Ovary (tissue), 3 donors: ENCODE data around the gene CC2D2A.
A peak's percentile ranks its signal among the peaks of the same experiment; 100 is the strongest.

Source experiments
- EP300 ChIP-seq: sonication (generic); formaldehyde crosslinking; IDR thresholded peaks from one replicate; pipeline ENCODE4 v1.6.1; 2017; ENCODE audit warnings: antibody characterized with exemption
- POLR2A ChIP-seq: fragments of 450-650 bp; IDR thresholded peaks from one replicate; pipeline ENCODE4 v1.6.1; 2017; ENCODE audit warnings: antibody characterized with exemption, mild to moderate bottlenecking, moderate library complexity
- TF ChIP-seq, protein P1 (sequence below), 3 donors: fragments of 450-650 bp in 2 of 3; fragments of 200-600 bp in 1 of 3; IDR thresholded peaks; one replicate each; pipeline versions ENCODE4 v1.5.1 to v1.8.0; 2016 to 2022; ENCODE audit warnings: antibody characterized with exemption in 3 of 3, mild to moderate bottlenecking in 1 of 3
- donor health status: DM: no; HTN: no; CAD: no.

DNA sequence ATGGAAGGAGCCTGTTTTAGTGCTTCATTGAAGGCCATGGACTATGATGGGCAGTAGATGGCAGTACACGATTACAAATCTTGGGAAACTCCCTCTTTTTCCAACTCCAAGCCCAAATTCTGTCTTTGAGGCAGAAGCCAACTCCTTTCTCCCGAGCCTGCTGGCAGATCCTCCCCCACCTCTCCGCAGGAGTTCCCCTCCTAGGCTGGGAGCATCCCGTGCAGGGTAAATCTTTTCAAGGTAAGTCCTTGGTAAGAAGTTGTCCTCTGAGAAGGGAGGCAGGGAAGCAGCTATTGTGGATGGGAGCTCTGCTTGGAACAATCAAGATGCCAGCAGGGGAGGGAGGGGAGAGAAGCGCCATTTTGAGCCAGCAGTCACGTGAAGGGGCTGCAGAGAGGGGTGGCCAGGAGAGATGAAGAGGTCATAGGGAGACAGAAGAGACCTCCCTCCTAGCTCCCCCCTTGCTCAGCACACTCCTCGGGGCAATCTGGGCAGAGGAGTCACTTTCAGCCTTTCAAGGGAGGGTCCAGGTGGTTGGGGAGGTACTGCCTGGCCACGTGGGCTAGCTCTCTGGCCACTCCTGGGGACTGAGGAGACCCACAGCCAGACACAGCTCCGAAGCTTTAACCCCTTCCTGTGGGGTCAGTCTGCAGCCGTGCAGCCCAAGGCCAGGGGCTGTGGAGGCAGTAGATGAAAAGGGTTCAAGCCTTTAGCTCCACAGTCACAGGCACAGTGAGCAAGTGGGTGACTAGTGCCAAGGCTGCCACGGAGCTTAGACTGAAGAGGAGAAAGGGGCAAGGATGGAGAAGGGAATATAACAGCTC is 9.6 kb downstream of the CC2D2A start:
- no peak for TF ChIP-seq POLR2A
- TF ChIP-seq, protein P1, sequence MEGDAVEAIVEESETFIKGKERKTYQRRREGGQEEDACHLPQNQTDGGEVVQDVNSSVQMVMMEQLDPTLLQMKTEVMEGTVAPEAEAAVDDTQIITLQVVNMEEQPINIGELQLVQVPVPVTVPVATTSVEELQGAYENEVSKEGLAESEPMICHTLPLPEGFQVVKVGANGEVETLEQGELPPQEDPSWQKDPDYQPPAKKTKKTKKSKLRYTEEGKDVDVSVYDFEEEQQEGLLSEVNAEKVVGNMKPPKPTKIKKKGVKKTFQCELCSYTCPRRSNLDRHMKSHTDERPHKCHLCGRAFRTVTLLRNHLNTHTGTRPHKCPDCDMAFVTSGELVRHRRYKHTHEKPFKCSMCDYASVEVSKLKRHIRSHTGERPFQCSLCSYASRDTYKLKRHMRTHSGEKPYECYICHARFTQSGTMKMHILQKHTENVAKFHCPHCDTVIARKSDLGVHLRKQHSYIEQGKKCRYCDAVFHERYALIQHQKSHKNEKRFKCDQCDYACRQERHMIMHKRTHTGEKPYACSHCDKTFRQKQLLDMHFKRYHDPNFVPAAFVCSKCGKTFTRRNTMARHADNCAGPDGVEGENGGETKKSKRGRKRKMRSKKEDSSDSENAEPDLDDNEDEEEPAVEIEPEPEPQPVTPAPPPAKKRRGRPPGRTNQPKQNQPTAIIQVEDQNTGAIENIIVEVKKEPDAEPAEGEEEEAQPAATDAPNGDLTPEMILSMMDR (IDR thresholded peaks at IDR 0.05), result peak in 2 of 3 donors; percentile 52 to 69
- TF ChIP-seq EP300, result no peak
